Subcutaneous abdominal adipose tissue (tissue), 5 donors: ENCODE data around the gene CHMP1B.
A peak's percentile ranks its signal among the peaks of the same experiment; 100 is the strongest.
"Not testable (repeated sequence)": the region's sequence is repeated elsewhere in the genome, so short reads cannot be mapped to it uniquely, and the experiment has no call there.

Source experiments
- H3K27ac ChIP-seq: one replicate; pipeline ENCODE4 v1.7.0; 2013; ENCODE audit warnings: low read depth, mild to moderate bottlenecking, inconsistent platforms, low read length, moderate library complexity
- H3K27me3 ChIP-seq, 5 donors: one replicate each; pipeline ENCODE4 v1.7.0; 2013; ENCODE audit warnings: low read length in 5 of 5, inconsistent platforms in 1 of 5; ENCODE audit not compliant: control insufficient read depth in 5 of 5, insufficient read depth in 4 of 5
- H3K36me3 ChIP-seq, 5 donors: one replicate each; pipeline ENCODE4 v1.7.0; 2013; ENCODE audit warnings: low read length in 5 of 5; ENCODE audit not compliant: control insufficient read depth in 5 of 5, insufficient read depth in 5 of 5
- H3K4me1 ChIP-seq, 5 donors: one replicate each; pipeline ENCODE4 v1.7.0; 2013; ENCODE audit warnings: low read length in 5 of 5, mild to moderate bottlenecking in 3 of 5, moderate library complexity in 1 of 5; ENCODE audit not compliant: control insufficient read depth in 5 of 5, insufficient read depth in 5 of 5
- H3K4me3 ChIP-seq, 5 donors: one replicate each; pipeline ENCODE4 v1.7.0; 2013; ENCODE audit warnings: low read length in 5 of 5, low read depth in 1 of 5
- H3K9ac ChIP-seq, 5 donors: one replicate each; pipeline ENCODE4 v1.7.0; 2013; ENCODE audit warnings: low read length in 5 of 5, mild to moderate bottlenecking in 4 of 5, moderate library complexity in 3 of 5
- H3K9me3 ChIP-seq, 5 donors: one replicate each; pipeline ENCODE4 v1.7.0; 2013; ENCODE audit warnings: low read length in 5 of 5; ENCODE audit not compliant: control insufficient read depth in 5 of 5
- donor health status: healthy.
- donor health status: healthy.
- donor health status: healthy.
- donor health status: healthy.
- donor health status: healthy.

The CHMP1B gene

DNA sequence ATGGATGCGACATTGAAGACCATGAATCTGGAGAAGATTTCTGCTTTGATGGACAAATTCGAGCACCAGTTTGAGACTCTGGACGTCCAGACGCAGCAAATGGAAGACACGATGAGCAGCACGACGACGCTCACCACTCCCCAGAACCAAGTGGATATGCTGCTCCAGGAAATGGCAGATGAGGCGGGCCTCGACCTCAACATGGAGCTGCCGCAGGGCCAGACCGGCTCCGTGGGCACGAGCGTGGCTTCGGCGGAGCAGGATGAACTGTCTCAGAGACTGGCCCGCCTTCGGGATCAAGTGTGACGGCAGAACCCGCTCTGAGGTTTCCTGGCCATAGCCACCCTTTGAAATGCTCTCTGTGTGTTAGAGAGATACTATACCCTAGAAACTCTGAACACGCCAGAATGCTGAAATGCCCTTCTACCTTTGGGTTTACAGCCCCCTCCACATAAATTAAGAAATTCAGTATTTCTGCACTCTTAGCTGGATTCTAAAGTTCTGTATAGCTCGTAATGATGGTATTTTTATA, 659 bp downstream of the CHMP1B start:
- Histone ChIP-seq H3K27me3 (no peaks in the 10 kb centered on the region), H3K4me3 (peak overlapping the region; percentile 88 to 100 (median 95)), H3K9me3 (no peaks in the 10 kb centered on the region), H3K4me1 (peaks cover 7 to 38% (median 35%) of the 10 kb centered on the region in 5 donors), H3K36me3 (peaks cover 0 to 3% (median 0%) of the 10 kb centered on the region in 5 donors), H3K9ac (peak overlapping the region; percentile 90 to 100 (median 97)), H3K27ac (peak overlapping the region; percentile 99)

DNA sequence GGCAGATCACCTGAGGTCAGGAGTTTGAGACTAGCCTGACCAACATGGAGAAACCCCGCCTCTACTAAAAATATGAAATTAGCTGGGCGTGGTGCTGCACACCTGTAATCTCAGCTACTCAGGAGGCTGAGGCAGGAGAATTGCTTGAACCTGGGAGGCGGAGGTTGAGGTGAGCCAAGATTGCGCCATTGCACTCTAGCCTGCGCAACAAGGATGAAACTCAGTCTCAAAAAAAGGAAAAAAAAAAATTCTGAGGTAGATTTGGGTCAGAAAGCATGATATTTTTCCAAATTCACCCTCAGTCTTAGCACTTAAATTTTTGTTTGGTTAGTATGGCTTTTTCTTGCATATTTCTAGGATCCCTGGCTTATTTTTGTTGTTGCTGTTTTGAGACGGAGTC, 3.3 kb downstream of the CHMP1B start:
- H3K9ac ChIP-seq, H3K4me3 ChIP-seq, H3K9me3 ChIP-seq, H3K27me3 ChIP-seq, H3K27ac ChIP-seq, H3K36me3 ChIP-seq: not testable (repeated sequence)
- peaks cover 14 to 50% (median 42%) of the 10 kb centered on the region in 5 donors for H3K4me1 ChIP-seq

DNA sequence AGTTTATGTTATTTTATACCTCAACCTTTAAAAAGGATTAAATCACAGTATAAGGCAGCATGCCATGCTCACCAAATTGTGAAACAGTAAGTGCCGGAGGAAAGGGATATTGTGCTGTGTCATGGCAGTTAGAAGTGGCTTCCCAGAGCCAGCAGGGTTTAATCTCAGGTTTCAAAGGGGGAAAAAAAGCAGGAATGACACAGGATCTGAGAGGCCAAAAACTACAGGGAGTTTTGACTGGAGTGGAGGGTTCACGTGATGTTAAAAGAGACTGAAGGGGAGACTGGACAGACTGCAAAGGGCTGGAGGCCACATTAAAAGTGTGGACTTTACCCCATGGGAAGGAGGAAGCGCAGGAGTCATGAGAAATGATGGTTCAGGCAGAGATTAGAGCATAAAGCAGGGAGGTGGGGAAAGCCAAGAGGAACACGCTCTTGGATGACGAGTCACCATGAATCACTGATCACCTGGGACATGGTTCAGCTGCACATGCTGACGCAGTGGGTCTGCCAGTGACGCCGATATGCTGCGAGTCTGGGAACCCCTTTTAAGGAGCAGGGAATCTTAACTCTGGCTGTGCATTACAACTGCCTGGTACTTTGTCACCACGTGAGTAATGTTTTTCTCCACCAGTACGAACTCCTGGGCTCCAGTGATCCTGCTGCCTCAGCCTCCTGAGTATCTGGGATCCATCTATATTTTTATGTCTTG, 6.1 kb downstream of the CHMP1B start:
- H3K4me3 ChIP-seq = peak overlapping the region in 2 of 5 donors; percentile 27 to 36
- no peaks in the 10 kb centered on the region for H3K27me3 ChIP-seq
- H3K4me1 ChIP-seq = peaks cover 14 to 30% (median 28%) of the 10 kb centered on the region in 5 donors
- H3K9ac ChIP-seq = peak overlapping the region in 3 of 5 donors; percentile 30 to 87 (median 62)
- H3K36me3 ChIP-seq = peaks cover 0 to 3% (median 0%) of the 10 kb centered on the region in 5 donors
- H3K27ac ChIP-seq = peak overlapping the region; percentile 84
- no peaks in the 10 kb centered on the region for H3K9me3 ChIP-seq

DNA sequence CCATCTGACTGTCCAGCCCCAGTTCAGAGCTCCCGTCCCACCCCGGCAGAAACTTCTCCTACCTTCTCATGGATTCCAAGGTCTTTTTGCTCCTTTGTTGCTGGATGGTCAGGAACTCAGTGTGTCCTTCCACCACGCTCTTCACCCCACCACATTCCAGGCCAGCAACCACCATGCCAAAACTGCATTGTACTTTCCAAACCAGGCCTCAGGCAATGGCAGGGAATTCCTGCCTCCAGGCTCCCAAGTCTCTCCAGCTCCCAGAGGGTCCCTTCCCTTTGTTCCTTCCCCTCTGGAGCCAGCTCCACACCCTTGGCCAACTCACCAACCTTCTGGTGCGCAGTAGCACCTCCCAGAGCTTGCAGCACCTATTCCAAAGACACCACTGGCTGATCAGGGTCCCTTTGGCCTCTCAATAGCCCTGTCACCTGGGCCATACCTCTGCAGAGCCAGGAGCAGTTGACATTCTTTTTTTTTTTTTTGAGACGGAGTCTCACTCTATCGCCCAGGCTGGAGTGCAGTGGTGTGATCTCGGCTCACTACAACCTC, 8.1 kb downstream of the CHMP1B start:
- Histone ChIP-seq H3K27ac (no peak overlapping the region), H3K9me3 (no peaks in the 10 kb centered on the region), H3K36me3 (peaks cover 0 to 3% (median 0%) of the 10 kb centered on the region in 5 donors), H3K4me1 (peaks cover 7 to 16% (median 13%) of the 10 kb centered on the region in 5 donors), H3K9ac (no peak overlapping the region), H3K4me3 (no peak overlapping the region), H3K27me3 (no peaks in the 10 kb centered on the region)

DNA sequence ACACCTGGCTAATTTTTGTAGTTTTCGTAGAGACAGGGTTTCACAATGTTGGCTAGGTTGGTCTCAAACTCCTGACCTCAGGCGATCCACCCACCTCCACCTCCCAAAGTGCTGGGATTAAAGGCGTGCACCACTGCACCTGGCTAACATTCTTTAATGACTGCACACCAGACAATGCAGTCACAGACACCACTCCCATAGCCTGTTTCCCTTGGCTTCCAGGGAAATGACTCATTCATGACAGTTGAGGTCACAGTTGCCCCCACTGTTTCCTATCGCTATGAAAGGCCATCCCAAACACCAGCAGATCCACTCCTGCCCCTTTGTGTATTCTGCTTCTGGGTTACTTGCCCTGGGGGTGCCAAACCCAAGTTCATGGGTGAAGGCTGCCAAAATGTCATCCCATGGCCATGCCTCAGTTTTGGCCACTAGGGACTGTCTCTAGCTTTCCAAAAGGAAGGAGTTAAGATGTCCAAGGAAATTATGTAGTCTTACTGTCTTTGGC, 8.7 kb downstream of the CHMP1B start:
- H3K36me3 ChIP-seq = peaks cover 0 to under 1% (median 0%) of the 10 kb centered on the region in 5 donors
- H3K9me3 ChIP-seq = no peaks in the 10 kb centered on the region
- no peak overlapping the region for H3K9ac ChIP-seq
- no peak overlapping the region for H3K4me3 ChIP-seq
- no peaks in the 10 kb centered on the region for H3K27me3 ChIP-seq
- H3K4me1 ChIP-seq = peaks cover 7 to 16% (median 13%) of the 10 kb centered on the region in 5 donors
- H3K27ac ChIP-seq = no peak overlapping the region

DNA sequence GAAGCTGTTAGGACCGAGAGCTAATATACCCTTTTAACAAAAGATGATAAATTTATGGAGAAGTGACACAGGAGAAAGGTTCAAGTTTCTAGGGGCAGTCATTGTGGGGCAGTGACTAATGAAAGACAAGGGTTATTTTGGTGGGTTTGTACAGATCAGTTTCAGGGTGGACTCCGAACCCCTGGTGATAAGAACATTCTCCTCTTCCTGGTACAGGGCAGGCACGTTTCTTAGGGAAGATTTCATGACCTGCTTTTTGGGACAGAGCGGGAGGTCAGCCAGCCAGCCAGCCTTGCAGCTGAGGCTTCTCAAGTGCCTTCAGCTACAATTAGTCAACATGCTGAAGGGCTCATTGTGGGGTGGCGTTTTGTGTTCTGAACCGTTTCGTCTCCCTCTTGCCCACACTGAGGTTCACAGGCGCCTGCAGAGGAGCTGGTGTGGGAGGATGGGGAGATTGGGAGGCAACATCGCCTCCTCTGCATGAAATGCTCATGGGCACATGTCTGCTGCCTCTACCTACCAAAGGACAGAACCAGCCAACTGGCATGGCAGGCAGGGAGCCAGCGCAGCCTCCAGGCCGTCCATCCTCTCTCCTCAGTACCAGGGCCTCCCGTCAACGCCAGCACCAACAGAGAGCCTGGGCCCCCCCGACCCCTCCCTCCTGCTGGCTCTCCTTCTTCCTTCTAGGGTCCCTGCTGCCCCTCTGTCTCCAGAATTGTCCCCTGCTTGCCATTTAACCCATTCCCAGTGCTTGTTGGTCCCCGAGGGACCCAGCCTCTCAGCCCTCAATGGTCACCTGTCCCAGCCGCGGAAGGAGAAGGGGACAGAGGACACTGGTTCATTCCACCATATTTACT, 9.6 kb downstream of the CHMP1B start:
- H3K36me3 ChIP-seq = no peaks in the 10 kb centered on the region
- no peak overlapping the region for H3K4me3 ChIP-seq
- H3K27me3 ChIP-seq = no peaks in the 10 kb centered on the region
- no peak overlapping the region for H3K27ac ChIP-seq
- no peak overlapping the region for H3K9ac ChIP-seq
- peaks cover 7 to 16% (median 13%) of the 10 kb centered on the region in 5 donors for H3K4me1 ChIP-seq
- H3K9me3 ChIP-seq = no peaks in the 10 kb centered on the region

DNA sequence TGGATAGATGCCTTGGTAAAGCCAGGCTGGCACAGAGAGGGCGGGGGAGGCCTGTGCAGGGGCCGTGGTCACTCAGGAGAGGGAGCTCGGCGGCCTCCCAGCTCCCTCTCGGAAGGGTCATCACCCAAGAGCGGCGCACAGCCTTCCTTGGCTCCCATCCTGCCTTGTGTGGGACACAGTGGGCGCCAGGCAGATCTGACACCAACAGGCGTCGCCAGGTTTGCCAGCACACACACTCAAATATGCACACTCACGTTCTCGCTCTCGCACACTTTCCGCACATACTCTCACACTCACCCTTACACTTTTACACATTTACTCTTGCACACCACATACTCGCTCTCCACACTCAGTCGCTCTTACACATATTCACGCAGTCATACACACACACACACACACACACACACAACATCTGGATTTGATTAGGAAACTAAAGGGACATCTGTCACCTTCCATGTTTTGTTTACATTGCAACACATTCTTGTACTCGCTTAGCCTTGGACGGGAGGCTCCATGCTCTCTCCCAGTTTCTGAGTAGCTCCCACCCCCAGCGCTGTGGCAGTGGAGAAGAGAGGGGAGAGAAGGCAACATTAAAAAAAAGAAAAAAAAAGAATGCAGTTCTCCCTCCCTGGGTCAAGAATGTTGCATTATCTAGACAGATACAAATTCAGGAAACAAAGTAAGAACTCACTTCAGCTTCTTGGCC, 10.5 kb downstream of the CHMP1B start:
- H3K27ac ChIP-seq = no peak overlapping the region

DNA sequence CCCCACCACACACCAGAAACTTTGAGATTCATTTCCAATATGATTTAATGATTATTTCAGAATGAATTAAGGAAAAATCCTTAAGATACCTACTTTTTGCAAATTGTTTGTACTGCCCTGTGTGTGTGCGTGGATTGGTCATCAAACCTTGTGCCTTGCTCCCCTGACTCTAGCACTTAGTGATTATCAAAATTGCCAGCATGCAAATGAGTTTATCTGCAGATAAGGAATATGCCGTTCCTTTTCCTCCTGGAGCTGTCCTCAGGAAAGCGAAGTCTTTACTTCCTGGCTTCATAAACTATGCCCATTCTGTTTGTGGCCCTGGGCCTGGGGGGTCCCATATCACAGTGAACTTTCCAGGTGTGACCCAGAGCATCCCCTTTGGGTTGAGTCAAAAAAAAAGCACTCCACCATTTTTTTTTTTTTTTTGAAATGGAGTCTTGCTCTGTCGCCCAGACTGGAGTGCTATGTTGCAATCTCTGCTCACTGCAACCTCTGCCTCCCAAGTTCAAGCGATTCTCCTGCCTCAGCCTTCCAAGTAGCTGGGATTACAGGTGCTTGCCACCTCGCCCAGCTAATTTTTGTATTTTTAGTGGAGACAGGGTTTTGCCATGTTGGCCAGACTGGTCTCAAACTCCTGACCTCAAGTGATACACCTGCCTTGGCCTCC, 11.4 kb downstream of the CHMP1B start:
- Histone ChIP-seq H3K4me3 (no peak overlapping the region), H3K36me3 (no peaks in the 10 kb centered on the region), H3K9me3 (no peaks in the 10 kb centered on the region), H3K27me3 (no peaks in the 10 kb centered on the region), H3K4me1 (peaks cover 0 to 9% (median 6%) of the 10 kb centered on the region in 5 donors), H3K27ac (no peak overlapping the region), H3K9ac (no peak overlapping the region)

More for the DNA sequence above, 10.5 kb downstream of the CHMP1B start:
- H3K9ac ChIP-seq = no peak overlapping the region
- H3K27me3 ChIP-seq = no peaks in the 10 kb centered on the region
- H3K4me1 ChIP-seq = peaks cover 7 to 16% (median 13%) of the 10 kb centered on the region in 5 donors
- H3K9me3 ChIP-seq = no peaks in the 10 kb centered on the region
- H3K4me3 ChIP-seq = no peak overlapping the region
- H3K36me3 ChIP-seq = no peaks in the 10 kb centered on the region

DNA sequence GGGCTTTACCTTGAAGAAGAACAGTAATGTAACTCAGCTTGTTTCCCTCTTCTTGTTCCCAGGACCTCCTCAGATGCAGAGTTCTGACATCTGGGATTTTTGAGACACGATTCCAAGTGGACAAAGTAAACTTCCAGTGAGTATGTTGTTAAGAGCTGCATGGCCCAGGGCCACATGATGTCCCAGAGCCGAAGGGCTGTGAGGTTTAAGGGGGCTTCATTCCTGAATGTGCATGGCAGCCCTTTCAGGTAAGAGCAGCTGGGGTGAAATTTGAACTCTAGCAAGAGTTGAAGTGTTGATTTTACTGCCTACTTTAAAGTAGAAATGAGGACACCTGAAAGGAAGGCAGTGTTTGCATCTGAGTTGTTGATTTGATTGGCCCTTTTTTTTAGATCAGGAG, 13.3 kb downstream of the CHMP1B start:
- H3K27me3 ChIP-seq = no peaks in the 10 kb centered on the region
- no peaks in the 10 kb centered on the region for H3K36me3 ChIP-seq
- no peak overlapping the region for H3K27ac ChIP-seq
- H3K4me3 ChIP-seq = no peak overlapping the region
- H3K9me3 ChIP-seq = no peaks in the 10 kb centered on the region
- no peak overlapping the region for H3K9ac ChIP-seq
- peaks cover 0 to 6% (median 0%) of the 10 kb centered on the region in 5 donors for H3K4me1 ChIP-seq
